Esophagus (tissue), 2 donors: ENCODE data around the gene IST1. TPM values are rescaled to one million over a fixed set of nuclear protein-coding genes. Genes with fewer than 3 reads are reported as not detected.
"Not testable (repeated sequence)": the region's sequence is repeated elsewhere in the genome, so short reads cannot be mapped to it uniquely, and the experiment has no call there.

ENCODE experiments used
- H3K27ac ChIP-seq, 2 donors: one replicate each; pipeline ENCODE4 v1.5.1; 2013; ENCODE audit warnings: low read depth in 2 of 2, mild to moderate bottlenecking in 2 of 2, inconsistent platforms in 1 of 2, low read length in 1 of 2, moderate library complexity in 1 of 2
- H3K27me3 ChIP-seq, 2 donors: one replicate each; pipeline ENCODE4 v1.6.1; 2013; ENCODE audit warnings: low read length in 2 of 2, control low read depth in 1 of 2, mild to moderate bottlenecking in 1 of 2; ENCODE audit not compliant: insufficient read depth in 2 of 2, control insufficient read depth in 1 of 2
- H3K36me3 ChIP-seq, 2 donors: one replicate each; pipeline ENCODE4 v1.6.1; 2013; ENCODE audit warnings: low read length in 1 of 2; ENCODE audit not compliant: control insufficient read depth in 2 of 2, insufficient read depth in 2 of 2
- H3K4me1 ChIP-seq, 2 donors: one replicate each; pipeline ENCODE4 v1.6.1; 2013; ENCODE audit warnings: low read length in 1 of 2; ENCODE audit not compliant: control insufficient read depth in 2 of 2, insufficient read depth in 2 of 2
- H3K4me3 ChIP-seq, 2 donors: one replicate each; pipeline ENCODE4 v1.5.1; 2013; ENCODE audit warnings: low read length in 2 of 2, mild to moderate bottlenecking in 2 of 2, low read depth in 1 of 2, moderate library complexity in 1 of 2
- H3K9me3 ChIP-seq, 2 donors: one replicate each; pipeline ENCODE4 v1.6.1; 2013; ENCODE audit warnings: mild to moderate bottlenecking in 2 of 2, low read depth in 1 of 2, low read length in 1 of 2, moderate library complexity in 1 of 2; ENCODE audit not compliant: control insufficient read depth in 2 of 2, insufficient read depth in 1 of 2
- WGBS, 2 donors: extraction: QIAGEN DNeasy Blood & Tissue Kit; methylation state at CpG; one replicate each; pipeline ENCODE4 v1.1.7; 2013; 5-methylcytosine and 5-hydroxymethylcytosine counted together
- polyA plus RNA-seq, 2 donors: library from polyadenylated mRNA; stranded (reverse); fragments of 200-250 nt; gene quantifications; one replicate each; pipeline ENCODE4 v1.2.3, GENCODE V29; 2013
- donor health status: healthy with polysubstance abuse.
- donor health status: Bipolar disorder and iron deficiency.

Gene IST1
- polyA plus RNA-seq, 2 donors: 78.8 to 101 TPM

DNA sequence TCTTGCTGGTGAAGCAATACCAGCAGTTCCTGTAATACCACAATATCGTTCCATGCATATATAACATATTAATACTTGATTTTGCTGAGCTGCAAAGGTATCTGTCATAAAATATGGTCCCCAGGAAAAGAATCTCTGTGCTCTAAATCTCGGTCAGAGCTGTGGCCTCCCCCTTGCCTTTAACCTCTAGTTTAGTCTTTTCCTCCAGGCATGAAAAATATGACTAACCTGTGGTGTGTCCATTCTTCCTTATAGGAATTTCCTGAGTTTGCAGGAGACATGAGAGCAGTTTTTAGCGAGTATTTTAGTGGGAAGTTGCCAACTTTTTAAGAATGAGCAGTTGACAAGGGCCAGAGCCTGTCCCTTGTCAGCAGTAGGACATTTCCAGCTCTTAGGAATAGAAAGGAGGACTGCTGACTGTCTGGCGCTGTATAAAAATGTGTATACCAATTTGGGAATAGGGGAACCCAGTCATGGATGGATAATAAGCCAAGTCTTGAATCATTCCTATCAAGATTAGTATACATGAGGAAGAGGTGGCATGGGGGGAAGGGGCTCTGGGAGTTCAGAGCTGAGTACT lies 40.9 kb upstream of the IST1 start:
- Histone ChIP-seq H3K27ac (no peak overlapping the region), H3K27me3 (no peaks in the 10 kb centered on the region), H3K9me3 (no peaks in the 10 kb centered on the region), H3K36me3 (peaks cover 16 to 27% of the 10 kb centered on the region in 2 donors), H3K4me3 (no peak overlapping the region), H3K4me1 (no peaks in the 10 kb centered on the region)
- 88 to 89% methylated on average over 4 of the region's 4 CpGs for WGBS, 2 donors

DNA sequence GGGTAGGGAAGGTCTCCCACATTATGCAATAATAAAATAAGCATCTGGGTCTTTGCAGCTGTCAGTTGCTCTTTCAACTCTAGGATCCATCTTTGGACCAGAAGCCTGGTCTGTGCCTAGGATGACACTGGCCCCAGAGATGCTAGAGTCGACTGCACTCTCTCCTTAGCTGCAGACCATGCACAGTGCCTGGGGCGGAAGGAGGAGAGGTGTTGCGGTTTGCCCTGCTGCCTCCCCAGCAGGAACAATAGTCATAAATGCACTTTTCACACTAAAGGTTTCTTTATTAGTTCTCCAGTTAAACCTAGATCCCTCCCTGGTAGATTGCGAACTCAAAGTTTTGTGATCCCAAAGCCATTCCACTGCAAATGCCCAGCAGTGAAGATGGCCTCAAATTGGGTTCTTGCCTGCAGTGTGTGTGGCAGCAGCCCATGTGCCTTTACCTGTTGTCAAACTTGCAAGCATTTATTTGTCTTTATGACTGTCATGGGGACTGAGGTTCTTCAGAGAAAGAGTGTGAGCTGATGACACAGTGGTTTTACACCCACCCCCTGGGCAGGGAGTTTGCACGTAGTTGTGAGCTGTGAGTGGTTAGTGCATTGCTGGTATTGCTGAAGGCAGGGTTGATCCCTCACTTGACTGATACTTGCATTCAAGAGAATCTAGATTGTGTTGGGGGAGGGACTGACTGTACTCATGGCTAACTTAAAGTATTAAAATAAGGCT lies 39.2 kb upstream of the IST1 start:
- Histone ChIP-seq H3K27ac (no peak overlapping the region), H3K4me1 (no peaks in the 10 kb centered on the region), H3K9me3 (no peaks in the 10 kb centered on the region), H3K36me3 (peaks cover 6 to 23% of the 10 kb centered on the region in 2 donors), H3K4me3 (no peak overlapping the region), H3K27me3 (no peaks in the 10 kb centered on the region)
- 83 to 86% methylated on average over 5 of the region's 5 CpGs for WGBS, 2 donors

DNA sequence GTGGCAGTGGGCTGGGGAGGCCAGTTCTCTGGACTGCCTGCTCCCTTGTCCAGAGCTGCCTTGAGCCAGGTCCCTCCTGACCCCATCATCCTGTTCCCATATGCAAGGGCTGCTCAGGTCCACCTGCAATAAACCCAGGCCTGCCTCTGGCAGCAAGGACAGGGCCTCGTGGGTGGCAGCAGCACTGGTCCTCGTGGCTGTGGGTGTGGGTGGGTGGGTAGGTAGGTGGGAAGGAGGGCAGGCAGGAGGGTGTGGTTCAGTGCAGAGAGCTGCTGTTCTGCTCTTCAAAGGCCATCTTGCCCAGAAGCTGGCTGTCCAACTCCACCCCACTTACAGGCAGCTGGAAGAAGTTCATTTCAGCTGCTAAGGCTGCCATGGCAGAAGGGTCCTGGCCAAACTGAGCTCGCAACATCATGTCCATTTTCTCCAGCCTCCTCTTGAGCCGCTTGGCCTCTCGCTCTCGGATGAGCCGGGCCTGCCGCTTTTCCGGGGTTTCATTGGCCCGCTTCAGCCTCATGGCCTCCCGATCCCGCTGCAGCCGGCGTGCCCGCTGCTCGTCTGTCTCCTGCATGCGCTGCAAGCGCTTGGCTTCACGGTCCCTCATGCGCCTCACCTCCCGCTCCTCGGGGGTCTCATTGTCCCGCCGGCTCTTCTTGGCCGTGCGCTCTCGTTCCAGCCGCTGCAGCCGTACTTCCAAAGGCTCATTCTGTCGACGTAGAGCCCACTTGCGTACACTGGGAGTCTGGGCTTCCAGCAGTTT lies 35.4 kb upstream of the IST1 start:
- Histone ChIP-seq H3K9me3 (no peaks in the 10 kb centered on the region), H3K4me3 (no peak overlapping the region), H3K27me3 (no peaks in the 10 kb centered on the region), H3K4me1 (no peaks in the 10 kb centered on the region), H3K36me3 (peaks cover 8 to 29% of the 10 kb centered on the region in 2 donors), H3K27ac (no peak overlapping the region)
- 93 to 95% methylated on average over 32 of the region's 32 CpGs for WGBS, 2 donors

DNA sequence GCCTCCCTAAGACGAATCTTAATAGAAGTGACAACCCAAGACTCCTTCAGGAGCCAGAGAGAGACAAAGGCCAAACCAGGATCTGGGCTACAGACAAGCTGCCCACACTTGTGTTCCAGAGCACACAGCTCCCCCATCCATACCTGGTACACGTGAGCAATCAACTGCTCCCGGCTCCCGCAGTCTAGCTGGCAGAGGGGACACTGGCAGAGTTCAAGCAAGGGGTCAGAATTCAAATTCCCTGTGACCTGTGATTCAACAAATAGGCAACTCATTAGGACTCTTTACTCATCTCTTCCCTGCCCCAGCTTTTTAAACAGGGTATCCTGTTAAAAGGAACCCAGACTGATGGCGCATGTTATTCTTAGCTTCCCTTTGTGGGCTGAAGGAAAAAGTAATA lies 31.3 kb upstream of the IST1 start:
- Histone ChIP-seq H3K27me3 (no peaks in the 10 kb centered on the region), H3K36me3 (peaks cover 8 to 31% of the 10 kb centered on the region in 2 donors), H3K4me3 (no peak overlapping the region), H3K9me3 (no peaks in the 10 kb centered on the region), H3K4me1 (no peaks in the 10 kb centered on the region), H3K27ac (no peak overlapping the region)
- WGBS, 2 donors: 95 to 98% methylated on average over 5 of the region's 5 CpGs

DNA sequence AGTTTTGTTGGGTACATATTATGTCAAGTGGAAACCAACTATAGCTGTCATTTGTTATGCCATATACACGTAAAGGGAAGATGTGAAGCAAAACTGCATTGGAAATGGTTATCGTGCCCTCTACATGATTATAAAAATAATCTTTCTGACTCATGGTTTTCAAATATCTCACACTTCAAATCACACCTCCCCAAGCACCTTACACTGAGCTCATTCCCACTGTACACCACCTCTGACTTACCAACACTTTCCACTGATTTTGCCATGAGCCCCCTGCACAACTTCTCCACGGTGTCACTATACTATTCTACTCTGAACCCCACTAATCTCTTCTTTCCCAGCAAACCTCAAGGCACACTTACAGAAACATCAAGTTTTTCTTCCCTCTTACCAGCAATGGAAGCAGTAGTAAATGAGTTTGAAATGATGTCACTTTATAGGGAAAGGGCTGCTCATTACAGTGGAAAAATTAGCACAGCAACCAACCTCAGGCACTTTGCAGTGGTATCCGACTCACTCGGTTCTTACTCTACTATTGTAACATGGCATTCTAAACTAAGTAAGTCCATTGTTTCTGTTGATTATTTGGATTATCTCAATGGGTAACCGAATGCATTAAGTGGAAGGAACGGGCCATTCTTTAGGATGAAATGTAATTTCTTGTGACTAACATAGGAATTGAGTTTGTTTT lies 30.0 kb upstream of the IST1 start:
- no peak overlapping the region for H3K27ac ChIP-seq
- H3K4me3 ChIP-seq: no peak overlapping the region
- no peaks in the 10 kb centered on the region for H3K9me3 ChIP-seq
- H3K36me3 ChIP-seq: peaks cover 8 to 23% of the 10 kb centered on the region in 2 donors
- H3K27me3 ChIP-seq: no peaks in the 10 kb centered on the region
- no peaks in the 10 kb centered on the region for H3K4me1 ChIP-seq
- WGBS, 2 donors: 80 to 91% methylated on average over 7 of the region's 7 CpGs

DNA sequence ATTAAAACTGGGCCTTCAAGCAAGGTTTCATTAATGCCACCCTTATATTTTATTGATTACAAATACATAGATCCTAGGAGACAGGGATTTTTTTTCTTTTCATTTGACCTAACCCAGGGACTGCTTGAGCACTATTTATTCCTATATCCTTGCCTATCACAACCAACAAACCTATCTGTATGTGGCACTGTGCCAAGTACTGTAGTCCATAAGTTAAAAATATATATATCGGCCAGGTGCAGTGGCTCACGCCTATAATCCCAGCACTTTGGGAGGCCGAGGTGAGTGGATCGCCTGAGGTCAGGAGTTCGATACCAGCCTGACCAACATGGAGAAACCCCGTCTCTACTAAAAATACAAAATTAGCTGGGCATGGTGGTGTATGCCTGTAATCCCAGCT lies 28.2 kb upstream of the IST1 start:
- not testable (repeated sequence) for H3K27me3 ChIP-seq, H3K27ac ChIP-seq, H3K9me3 ChIP-seq, H3K4me1 ChIP-seq, H3K36me3 ChIP-seq, H3K4me3 ChIP-seq
- WGBS, 2 donors: 92% methylated on average over 6 of the region's 6 CpGs

DNA sequence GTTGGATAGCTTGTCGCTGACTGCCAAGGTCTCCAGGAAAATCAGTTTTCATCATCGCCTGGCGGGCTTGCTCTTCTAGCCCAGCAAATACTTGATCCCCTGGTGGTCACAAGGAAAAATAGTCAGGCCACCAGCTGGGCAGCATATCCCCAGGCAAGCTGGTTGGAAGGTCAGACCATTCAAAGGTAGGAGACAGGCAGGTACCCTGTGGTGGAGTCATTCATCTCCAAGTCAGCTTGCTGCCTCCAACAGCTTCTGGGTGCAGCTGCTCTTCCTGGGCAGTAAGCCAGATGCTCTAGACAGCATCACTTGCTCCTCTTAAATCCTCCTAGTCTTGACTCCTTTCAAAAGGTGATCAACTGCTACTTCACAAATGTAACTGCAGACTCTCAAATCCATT lies 27.4 kb upstream of the IST1 start:
- Histone ChIP-seq H3K36me3 (peaks cover 8 to 9% of the 10 kb centered on the region in 2 donors), H3K27ac (no peak overlapping the region), H3K27me3 (no peaks in the 10 kb centered on the region), H3K4me1 (no peaks in the 10 kb centered on the region), H3K4me3 (no peak overlapping the region), H3K9me3 (no peaks in the 10 kb centered on the region)
- 95 to 96% methylated on average over 3 of the region's 3 CpGs for WGBS, 2 donors

DNA sequence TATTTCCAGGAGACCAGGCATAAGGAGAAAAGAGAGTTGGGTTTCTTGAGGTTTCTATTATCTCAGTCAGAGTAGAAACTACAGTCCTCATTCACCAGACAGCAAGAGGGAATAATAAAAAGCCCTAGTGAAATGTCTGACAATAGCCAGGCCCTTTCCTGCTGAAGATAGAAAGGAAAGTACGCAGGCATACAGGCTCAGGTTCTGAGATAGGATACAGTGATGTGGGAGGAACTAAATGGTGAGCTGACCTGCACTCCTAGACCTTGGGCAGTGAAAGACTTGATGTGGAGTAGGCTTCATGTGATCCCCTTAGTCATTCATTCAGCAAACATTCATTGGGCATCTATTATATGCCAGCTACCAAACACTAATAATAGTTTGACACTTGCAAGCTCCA lies 26.2 kb upstream of the IST1 start:
- H3K36me3 ChIP-seq: peaks cover 5 to 6% of the 10 kb centered on the region in 2 donors
- no peaks in the 10 kb centered on the region for H3K27me3 ChIP-seq
- no peak overlapping the region for H3K27ac ChIP-seq
- no peaks in the 10 kb centered on the region for H3K4me1 ChIP-seq
- no peak overlapping the region for H3K4me3 ChIP-seq
- 95 to 100% methylated on average over 1 of the region's 1 CpG for WGBS, 2 donors
- no peaks in the 10 kb centered on the region for H3K9me3 ChIP-seq

DNA sequence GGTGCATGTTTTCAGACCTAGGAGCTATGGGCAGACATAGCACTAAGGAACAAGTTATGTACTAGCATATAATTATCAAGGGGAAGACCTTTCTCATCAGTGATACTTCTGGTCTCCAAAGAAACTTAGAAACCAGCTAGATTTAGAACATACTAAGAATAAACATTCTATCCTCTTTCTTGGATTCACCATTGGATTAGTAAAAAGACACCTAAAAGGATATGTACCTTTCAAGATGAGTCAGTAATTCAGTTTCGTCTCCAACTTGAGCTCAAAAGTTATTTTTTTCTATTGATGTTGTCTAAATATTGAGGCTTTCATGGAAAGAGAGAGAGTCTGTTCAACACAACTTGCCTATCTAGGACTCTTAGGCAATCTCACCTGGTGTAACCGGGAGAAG lies 24.5 kb upstream of the IST1 start:
- 89 to 92% methylated on average over 2 of the region's 2 CpGs for WGBS, 2 donors
- no peak overlapping the region for H3K27ac ChIP-seq
- H3K27me3 ChIP-seq: no peaks in the 10 kb centered on the region
- no peaks in the 10 kb centered on the region for H3K36me3 ChIP-seq
- no peak overlapping the region for H3K4me3 ChIP-seq
- no peaks in the 10 kb centered on the region for H3K9me3 ChIP-seq
- H3K4me1 ChIP-seq: no peaks in the 10 kb centered on the region
